OCI-LY1 (cell line): Measurements from ENCODE around the gene CRTC3.

Source experiments
- EZH2 ChIP-seq: fragments of 200-600 bp; sonication (generic), shearing (Covaris generic); IDR thresholded peaks from 2 replicates; pipeline ENCODE4 v1.8.0; 2017; ENCODE audit warnings: borderline replicate concordance, mixed run types, mild to moderate bottlenecking, antibody characterized with exemption, low read length, moderate library complexity, mixed read lengths
- TF ChIP-seq, protein P1 (sequence below): fragments of 200-600 bp; sonication (generic), shearing (Covaris generic); IDR thresholded peaks from 2 replicates; pipeline ENCODE4 v1.5.1; 2017; ENCODE audit warnings: mild to moderate bottlenecking, antibody characterized with exemption, low read length, moderate library complexity, mixed read lengths

- TF ChIP-seq, protein P1, sequence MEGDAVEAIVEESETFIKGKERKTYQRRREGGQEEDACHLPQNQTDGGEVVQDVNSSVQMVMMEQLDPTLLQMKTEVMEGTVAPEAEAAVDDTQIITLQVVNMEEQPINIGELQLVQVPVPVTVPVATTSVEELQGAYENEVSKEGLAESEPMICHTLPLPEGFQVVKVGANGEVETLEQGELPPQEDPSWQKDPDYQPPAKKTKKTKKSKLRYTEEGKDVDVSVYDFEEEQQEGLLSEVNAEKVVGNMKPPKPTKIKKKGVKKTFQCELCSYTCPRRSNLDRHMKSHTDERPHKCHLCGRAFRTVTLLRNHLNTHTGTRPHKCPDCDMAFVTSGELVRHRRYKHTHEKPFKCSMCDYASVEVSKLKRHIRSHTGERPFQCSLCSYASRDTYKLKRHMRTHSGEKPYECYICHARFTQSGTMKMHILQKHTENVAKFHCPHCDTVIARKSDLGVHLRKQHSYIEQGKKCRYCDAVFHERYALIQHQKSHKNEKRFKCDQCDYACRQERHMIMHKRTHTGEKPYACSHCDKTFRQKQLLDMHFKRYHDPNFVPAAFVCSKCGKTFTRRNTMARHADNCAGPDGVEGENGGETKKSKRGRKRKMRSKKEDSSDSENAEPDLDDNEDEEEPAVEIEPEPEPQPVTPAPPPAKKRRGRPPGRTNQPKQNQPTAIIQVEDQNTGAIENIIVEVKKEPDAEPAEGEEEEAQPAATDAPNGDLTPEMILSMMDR, result no peak
- TF ChIP-seq EZH2, result no peak
These were observed 94.7 kb downstream of the CRTC3 start for GRCh38 chr15:90624278-90624981.
